GM18858 (cell line): ENCODE results near the gene FRMD1.

Experiments
- ATAC-seq: cut with Tn5 transposase; IDR thresholded peaks from one replicate; pipeline ENCODE4 v1.9.1; 2021; ENCODE audit not compliant: unreplicated experiment

FRMD1 gene

DNA sequence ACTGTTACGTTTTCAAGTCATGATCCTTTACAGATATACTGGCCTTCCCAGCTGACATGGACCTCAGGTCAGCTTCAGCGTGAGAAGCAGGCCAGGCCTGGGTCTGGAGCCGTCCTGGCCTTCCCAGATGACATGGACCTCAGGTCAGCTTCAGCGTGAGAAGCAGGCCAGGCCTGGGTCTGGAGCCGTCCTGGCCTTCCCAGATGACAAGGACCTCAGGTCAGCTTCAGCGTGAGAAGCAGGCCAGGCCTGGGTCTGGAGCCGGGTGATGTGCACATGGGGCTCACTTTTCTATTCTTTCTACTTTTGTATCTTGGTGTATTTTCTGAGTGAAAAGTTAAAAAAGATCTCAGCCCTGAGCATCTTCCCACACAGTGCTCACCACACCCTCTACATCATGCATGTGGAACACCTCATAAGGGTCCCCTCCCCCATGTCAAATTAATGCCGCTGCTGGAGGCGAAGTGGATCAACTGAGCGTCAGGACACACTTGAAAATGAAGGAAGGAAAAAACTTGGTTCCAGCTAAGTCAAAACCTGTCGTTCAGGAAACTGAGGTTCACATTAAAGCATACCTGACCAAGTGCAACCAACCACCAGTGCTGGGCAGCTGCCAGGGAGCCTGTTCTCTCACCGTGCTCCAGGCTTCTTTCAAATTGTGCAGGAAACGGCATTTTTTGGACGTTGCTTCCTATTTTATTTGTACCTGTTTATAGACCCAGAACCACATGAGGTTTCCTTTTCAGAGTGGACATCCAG, 49.4 kb downstream of the FRMD1 start:
- no peak for ATAC-seq

DNA sequence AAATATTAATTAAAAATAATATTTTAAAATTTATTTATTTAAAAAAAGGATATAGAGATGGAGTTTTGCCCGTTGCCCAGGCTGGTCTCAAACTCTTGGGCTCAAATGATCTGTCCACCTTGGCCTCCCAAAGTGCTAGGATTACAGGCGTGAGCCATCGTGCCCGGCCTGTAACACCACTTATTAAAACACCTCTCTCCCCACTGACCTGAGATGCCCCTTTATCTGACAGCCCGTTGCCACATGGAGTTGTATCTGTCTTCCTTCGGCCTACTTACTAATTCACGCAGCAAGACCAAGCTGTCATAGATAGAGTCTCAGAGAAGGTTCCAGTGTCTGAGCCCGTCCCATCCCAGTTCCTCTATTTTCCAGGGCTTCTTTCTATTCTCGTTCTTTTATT, 50.8 kb downstream of the FRMD1 start:
- no peak for ATAC-seq

DNA sequence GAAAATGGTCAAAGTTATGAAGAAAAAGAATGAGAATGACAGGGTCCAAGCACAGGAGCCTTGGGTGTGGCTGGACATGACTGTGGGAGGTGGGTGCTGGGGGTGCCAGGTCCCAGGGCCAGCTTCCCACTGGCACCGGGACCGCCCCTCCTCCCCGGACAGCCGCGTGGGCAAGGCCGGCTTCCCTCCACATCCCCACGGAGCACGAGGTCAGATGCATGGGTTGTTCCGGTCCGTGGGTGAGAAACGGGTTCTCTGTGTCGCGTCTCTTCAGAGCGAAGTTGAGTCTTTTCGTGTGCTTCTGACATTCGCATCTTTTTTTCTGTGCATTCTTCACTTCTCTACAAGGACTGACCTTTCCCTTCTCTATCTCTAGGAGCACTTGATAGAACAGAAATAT, 51.5 kb downstream of the FRMD1 start:
- no peak for ATAC-seq

DNA sequence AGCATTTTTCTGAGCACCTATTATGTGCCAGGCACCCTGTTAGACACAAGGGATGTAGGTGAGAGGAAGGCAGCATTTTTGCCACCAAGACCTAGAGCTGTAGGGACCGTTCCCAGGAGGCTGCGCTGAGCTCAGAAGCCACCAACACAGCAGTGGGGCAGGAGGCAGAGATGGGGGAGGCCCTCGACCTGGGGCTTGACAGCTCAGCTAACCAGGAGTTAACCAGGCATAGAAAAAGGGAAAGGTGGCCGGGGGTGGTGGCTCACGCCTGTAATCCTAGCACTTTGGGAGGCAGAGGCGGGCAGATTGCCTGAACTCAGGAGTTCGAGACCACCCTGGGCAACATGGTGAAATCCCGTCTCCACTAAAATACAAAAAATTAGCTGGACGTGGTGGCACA, 52.1 kb downstream of the FRMD1 start:
- no peak for ATAC-seq

DNA sequence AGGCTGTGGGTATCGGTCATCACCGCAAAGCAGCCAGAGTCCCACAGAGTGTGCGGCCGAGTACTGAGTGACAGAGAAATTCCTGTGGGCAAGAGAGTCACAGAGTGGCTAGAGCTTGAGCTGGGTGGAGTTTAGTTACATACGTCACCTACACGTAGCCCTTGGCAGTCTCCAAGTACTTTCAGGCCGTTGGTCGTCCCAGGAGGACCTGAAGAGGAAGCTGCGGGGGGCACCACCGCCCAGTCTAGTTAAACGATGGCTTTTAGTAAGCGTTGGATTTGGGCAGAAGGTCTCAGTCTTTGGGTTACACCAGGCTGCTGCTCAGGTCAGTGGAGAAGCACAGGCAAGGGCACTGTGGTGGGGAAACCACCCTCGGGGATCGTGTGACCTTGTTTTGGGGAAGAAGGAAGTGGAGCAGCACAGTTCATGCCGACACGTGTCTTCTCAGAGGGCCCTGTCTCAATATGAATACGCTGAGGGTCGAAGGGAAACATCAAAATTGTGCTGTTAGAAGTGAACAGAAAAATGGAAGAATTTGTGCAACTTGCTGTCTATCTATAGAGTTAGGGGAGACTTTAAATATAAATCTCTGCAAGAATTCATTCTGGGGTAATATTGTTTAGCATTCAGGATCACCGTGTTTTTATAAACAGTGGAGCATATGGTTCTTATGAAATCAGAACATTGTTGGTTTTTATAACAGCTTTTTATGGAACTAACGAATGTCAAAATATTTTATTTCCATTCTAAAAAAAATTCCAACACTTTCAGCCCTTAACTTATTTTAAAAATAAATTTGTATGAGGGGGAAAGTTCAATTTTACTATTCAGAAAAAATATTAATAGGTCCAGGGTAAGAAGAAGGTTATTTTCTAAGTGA, 52.9 kb downstream of the FRMD1 start:
- no peak for ATAC-seq

DNA sequence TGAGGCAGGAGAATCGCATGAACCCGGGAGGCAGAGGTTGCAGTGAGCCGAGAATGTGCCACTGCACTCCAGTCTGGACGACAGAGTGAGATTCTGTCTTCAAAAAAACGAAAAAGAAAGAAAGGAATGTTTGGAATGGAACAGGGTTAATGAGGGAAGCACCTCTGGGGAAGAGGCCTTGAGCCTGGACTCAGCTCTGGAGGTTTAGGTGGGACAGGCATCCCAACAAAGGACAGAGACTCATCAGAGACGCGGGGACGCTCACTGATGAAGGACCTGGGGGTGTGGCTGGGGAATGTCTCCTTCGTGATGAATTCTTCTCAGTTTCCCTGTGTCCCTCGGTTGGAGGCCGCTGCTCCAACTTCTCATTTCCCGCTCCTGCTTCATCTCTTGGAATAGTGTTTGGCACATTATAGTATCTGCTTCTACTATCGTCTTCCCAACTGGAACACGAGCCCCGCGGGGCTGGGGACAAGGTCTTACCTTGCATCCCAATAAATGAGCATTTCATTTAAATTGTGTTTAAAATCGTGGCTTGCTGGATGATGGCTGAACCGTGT, 54.0 kb downstream of the FRMD1 start:
- ATAC-seq, result no peak

DNA sequence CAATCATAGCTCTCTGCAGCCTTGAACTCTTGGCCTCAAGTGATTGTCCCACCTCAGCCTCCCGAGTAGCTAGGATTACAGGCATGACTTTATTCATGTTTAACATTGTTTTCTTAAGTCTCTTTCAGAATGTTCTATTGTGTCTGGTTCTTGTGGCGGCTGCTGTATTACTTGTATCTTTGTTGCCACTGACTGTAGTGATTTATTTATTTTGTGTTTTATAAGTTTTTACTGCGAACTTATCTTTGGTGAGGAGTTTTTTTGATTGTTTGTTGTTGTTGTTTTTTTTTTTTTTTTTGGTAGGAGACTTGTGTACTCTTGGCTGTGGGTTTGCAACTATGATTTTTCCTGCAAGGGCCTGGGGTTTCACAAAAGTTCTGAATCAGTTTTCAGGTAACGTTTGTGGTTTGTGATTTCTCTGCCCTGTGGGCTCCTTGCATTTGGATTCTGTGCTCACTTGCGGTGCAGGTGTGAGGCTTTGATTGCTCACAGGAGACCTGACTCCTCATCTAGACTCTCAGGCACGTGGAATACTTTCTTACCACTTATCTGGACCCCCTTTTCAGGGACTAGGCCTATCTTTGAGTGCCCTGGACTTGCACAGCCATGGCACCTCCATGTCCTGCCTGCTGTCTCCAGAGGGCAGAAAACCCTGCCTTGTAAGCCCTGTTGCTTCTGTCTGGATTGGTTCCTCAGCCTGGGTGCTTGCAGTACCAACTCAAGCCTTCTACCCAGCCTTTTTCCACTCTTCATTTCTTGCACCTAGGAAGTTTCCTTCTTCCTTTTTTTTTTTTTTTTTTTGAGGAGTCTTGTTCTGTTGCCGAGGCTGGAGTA, 56.3 kb downstream of the FRMD1 start:
- ATAC-seq, result no peak

DNA sequence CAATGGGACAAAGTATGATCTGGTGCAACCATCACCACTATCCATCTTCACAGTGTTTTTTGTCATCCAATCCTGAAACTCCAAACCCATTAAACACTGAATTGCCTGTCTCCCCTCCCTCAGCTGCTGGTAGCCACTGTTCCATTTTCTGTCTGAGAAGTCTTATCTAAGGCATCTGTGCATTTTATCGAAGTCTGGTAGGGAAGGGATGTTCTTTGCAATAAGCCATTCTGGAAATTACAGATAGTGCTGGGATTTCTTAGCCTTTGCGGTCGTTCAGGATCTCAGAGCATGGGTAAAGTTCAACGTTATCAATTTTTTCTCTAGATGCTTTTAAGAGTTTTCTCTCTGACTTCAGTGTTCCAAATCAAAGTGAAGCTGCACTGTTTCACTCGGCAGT, 57.4 kb downstream of the FRMD1 start:
- ATAC-seq, result no peak

DNA sequence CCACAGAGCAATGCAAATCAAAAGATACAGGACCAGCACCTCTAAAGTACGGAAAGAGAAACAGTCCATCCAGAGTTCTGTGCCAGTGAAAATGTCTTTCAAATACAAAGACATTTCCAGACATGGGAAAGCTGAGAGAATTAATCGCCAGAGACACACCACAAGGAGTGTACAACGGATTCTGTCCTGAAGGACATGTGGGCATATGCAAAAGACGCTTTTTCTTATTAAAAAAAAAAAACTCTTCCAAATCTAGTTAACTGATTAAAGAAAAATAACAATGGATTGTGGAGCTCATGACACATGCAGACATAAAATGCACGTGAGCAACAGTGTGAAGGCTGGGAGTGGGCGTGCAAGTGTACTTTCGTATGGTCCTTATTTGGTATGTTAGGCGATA, 58.8 kb downstream of the FRMD1 start:
- ATAC-seq, result no peak

DNA sequence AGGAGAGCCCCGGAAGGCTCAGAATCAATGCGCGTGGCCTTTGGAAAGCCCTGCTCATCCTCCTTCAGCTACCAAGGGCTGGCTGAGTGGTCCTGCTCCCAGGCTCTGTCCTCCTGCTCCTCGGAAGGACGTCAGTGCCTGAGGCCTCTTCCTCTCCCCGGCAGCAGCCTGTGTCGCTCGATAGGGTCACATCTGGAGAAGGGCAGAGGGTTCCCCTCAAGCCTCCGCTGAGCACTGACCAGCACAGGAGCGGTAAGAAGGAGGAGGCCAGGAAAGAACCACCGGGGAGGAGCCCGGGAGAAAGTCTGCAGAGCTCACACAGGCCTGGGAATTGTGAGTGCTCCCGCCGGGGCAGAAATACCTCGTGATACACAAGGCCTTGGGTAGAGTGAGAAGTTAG, 60.3 kb downstream of the FRMD1 start:
- ATAC-seq, result no peak

DNA sequence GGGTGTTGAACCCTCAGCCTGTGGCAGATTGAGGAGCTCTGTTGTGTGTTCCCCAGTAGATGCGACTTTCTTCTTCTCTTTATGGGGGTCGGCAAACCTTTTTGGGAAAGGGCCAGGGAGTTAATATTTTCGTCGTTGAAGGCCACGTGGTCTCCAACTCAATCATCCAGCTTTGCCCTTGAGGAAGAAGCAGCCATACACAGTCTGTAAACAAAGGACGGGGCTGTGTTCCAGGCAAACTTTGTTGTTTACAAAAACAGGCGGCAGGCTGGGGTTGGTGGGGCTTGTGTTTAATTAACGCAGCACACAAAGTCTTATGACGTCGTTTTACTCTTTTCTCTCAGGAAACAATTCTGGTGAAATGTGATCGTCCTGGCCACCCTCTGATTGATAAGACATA, 61.4 kb downstream of the FRMD1 start:
- ATAC-seq, result no peak

DNA sequence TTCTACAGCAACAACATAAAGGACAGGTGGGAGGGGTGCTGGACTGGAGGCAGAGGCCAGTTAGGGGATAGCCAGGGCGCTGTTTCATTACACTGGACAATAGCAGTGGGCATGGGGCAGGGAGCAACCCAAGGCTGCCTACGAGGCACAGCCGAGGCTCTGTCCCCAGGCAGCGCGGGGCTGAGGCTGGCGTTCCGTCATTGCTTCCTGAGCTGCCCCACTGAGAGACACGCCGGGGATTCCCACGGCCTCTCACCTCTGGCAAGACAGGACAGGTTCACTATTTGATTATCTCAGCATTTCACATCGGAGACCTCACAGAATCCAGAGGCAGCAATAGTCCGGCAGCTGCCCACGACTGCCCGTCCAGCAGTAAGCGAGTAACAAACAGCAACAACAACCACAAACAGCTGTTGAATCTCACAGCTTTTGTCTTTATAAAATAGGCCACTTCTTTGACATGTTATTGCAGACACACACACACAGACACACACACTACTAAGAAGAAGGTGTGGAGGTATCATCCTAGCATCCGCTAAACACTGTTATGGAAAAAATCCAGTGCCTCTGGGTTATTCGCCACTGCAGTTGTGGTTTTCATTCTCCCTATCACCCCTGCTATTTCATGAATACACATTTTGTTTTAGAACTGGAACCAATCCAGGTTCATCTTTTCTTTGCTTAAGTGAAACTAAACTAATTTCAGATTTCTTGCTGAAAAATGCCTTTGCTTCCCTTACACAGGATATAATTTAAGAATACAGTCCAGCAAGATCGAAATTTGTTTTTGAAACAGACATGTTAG, 62.1 kb downstream of the FRMD1 start:
- no peak for ATAC-seq

DNA sequence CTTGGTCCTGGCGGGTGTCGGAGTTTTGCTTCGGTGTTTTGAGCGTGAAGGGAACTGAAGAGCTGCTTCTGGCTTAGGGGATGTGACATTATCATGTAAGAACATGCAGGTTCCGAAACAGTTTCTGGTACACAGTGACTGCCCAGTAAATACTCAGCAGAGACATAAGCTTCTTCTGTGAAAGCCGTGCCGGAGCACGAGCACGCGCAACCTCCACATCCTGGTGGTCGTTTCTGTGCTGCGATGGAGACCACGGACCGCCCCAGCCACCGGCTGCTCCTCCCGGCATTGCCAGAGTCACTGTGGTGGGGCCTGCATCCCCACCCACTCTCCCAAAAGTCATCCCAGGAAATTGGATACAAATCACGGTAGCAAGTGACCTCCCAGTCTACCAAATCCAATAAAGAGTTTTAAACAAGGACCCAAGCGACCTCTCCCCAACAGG, 62.8 kb downstream of the FRMD1 start:
- ATAC-seq, result no peak

DNA sequence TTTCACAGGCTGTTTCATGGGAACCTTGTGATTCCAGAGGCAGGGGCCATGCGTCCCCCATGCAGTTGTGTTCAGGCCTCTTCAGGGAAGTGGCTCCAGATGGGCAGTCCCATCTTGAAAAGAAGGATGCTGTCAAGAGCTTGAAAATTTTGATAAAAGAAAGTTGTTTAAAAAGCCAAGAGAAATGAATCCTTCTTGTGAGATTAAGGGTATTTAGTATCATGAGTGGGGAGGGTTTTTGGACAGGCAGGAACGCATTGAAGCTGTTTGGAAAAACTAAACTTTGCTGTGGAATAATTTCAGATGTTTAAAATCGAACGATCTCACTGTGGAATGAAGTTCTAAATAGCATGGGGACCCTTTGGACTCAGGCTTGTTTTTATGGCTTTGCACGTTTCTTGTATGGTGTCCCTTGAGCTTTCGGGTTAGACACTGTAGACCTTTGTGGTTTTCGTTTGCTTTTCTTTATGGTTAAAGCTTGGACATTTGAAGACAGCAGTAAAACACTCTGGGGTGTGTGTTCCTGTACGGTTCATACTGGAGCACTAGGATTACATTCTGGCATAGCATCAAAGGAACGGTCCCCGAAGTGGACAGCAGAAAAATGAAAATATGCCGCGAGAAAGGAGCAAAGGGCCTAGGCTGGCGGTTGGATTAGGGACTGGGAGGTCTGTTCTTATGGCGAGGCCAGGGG, 63.4 kb downstream of the FRMD1 start:
- no peak for ATAC-seq

DNA sequence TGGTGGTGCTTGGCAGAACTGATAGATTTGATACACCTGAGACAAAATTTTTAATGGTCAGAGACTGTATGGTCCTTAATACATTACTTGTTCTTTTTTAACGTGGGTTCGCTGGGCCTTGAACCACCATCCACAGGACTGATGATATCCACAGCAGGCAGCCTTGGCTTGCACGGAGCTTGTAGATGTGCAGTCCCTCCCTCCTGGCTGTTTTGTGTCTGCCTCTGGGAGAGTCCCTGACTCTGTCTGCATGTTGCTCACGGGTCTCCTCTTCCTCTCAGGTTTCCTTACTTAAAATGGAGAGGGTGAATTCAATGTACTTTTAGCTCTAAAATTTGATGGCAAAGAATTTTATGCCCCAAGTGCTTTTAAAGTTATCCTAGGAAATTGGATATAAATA, 64.0 kb downstream of the FRMD1 start:
- ATAC-seq, result no peak

DNA sequence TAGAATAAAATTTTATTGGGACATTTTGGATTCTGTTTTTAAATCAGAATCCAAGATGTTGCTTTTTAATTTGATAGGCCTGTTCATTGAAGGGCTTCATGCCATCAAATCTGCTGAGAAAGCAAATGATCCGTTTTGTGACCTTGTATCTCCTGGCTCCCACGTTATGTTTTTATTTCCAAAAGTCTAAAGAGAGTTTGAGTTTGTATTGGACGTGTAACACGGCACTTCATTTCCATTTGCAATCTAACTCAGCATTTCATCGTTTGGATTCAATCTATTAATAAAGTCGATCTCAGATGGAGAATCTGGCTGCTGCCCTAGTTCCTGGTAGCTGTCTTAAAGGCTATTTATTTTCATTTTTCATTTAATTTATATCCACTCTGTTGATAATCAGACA, 64.6 kb downstream of the FRMD1 start:
- no peak for ATAC-seq

DNA sequence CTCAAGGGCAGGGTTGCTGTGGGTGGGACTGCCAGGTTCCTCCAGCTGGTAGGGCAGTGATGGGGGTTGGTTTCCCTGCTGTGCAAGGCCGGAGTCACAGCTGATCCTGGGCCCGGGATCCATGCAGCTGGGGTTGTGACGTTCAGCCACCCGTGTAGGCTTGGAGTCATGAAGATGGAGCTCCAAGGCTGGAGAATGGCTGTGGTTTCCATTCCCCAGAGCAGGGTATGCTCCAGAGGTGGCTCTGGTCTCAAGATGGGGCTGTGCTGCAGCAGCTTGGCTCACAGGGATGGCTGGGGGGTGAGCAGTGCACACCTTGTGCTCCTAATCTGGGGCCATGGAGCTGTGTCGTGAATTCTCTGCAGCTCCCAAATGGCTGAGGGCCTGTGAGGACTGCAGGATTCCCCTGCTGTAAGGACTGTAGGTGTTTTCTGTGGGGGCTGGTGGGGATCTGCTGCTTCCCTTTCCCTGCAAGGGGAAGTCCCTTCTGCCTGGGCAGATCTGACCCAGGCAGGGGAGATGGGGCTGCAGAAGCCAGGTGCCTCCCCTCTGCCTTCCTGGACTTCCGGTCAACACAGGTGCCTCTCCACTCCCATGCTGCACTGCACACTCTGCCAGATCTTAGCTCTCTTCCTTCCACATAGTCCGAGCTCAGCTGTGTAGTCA, 65.6 kb downstream of the FRMD1 start:
- ATAC-seq, result no peak

DNA sequence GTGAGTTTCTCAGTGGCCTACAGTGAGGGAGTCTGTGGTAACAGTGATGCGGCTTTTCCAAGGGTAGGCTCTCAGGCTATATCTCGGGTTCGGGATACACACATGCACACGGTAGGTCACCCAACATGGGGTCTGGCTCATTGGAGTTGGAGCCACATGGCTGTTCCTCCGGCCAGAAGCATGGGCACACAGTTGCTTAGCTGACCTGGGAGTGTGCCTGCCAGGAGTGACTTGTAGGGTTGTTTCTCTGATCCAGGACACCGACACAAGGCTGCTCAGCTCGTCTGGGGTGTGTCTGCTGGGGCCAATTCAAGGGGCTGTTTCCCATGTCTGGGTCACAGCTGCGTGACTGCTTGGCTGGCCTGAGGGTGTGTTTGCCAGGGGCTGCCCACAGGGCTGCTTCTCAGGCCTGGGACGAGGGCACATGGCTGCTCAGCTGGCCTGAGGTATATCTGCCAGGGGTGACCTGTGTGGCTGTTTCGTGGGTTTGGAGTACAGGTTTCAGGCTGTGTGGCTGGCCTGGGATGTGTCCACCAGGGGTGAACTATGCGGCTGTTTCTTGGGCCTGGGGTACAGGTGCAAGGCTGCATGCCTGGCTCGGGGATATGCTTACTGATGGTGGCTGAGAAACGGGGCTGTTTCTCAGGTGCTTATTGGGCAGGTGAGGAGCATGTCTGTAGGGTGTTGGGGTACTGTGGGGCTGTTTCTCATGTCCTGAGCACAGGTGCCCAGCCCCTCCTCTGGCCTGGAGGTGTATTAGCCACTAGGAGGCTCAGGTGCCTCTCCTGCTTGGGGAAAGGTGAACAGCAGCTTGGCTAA, 66.4 kb downstream of the FRMD1 start:
- ATAC-seq, result no peak
